ENCODE results near the gene MAPRE3.

MAPRE3 gene

DNA sequence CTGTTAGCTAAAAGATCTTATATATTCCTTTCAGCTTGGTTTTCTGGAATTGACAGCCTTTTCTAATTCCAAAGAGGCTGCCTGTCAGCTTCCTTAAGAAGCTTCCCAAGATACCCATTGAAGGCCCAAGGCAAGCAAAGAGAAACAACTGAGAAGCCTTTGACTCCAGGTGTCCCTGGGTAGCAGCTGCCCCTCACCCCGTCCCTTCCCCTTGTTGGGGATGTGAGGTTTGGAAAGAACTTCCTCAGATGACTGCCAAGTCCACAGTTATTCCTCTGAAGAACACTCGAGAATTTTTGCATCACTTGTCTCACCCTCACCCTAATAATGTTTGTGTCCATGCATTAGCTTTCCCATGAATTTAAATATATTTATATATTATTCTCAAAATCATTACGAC, 13.3 kb downstream of the MAPRE3 start:
- DNase-seq (ENCODE audit: low spot score): no peak

DNA sequence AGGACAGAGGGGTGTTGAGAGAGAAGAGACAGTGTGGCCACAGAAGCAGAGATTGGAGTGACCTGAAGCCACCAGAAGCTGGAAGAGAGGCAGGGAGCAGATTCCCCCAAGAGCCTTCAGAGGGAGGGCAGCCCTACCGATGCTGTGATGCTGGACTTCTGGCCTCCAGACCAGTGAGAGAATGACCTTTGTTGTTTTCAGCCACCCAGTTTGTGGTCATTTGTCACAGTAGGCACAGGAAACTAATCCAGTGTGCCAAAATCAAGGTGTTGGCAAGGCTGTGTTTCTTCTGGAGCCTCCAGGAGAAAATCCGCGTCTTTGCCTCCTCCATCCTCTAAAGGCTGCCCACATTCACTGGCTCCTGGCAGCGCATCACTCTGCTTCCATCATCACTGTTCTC, 15.4 kb downstream of the MAPRE3 start:
- DNase-seq (ENCODE audit: low spot score): no peak

DNA sequence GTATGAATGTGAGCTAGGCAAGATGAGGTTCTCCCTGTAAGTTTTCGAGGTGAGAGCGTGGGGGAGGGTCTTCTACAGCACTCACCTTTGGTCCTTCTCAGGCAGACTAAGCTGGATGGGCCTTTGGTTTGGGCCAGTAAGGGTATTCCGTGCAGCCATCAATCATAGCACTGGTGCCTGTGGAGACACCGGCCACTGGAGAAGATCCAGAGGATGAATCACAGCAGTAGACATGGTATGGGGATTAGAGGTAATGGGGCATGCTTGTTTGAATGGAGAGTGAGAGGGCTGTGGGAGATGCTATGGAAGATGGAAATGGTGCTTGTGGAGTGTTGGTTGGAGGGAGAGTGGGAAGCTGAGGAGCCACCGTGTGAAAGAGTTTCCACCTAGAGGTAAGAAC, 16.1 kb downstream of the MAPRE3 start:
- DNase-seq (ENCODE audit: low spot score): no peak

DNA sequence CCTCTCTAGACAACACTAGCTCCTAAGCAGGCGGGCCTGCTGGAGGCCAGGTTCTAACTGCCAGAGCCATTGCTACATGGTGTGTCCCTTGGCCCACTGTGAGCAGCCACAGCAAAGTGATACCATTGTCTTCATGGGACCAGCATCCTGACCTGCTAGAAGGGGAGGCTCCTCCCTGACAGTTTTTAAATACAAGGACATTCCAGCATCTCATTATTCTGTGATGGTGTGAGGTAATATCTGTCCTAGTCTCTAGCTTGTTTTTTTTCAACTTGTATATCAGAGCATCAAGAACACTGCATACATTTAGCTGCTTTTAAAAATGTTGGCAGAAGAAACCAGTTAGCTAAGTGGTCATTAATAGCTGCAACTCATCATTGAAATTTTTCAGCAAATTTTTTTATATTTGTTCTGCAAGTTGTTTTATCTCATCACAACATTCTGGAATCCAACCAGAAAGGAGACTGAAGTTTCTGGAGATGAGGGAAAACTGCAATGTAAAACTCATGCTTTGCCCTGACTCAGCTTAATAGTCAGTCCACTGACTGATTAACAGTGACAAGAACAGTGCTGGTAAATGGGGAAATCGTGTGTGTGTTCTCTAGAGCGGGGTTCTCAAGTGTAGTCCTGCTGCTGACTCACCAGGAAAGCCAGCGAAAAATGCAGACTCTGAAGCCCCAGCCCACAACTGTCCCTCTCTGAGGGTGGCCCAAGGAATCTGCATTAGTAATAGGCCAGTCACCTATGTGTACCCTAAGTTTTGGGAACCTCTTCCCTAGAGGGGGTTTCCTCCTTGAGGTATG, 17.8 kb downstream of the MAPRE3 start:
- no peak for DNase-seq (ENCODE audit: low spot score)

DNA sequence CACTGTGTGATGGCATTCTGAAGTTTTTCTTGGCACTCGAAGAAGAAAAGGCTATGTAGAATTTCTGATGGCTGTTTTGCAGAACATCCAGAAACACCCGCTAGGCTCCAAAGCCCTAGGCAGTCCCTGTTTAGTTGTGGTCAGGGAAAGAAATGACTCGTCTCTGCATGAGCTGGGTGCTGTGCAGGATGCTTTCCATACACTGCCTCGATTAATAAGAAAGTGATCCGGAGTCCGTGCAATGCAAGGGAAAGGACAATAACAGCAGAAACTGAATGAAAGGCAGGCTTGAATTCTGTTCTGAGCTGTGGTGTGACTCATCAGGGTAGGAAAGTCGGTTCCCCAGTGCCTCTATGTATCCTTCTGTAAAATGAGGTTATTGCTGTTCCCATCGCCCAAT, 18.7 kb downstream of the MAPRE3 start:
- DNase-seq (ENCODE audit: low spot score): no peak

DNA sequence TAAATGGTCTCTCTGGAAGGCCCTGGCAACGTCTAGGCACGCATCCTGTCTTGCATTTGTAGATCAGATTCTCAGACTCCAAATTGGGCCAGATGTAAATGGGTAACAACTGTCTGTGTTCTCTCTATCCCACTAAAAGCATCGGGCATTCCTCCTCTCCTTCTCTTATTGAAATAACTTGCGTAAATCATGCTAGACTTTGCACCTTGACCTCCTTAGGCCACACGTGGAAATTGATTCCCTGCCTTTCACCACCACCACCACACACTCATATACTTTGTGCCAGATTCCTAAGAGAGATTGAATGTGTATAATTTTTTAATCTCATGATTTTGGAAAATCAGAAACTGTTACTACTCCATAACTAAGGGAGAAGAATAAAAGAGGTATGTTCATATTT, 21.3 kb downstream of the MAPRE3 start:
- DNase-seq (ENCODE audit: low spot score): no peak

GRCh38 chr2:26993768-26994167, 23.3 kb downstream of the MAPRE3 start:
- DNase-seq (ENCODE audit: low spot score): no peak

GRCh38 chr2:26994983-26995382, 24.5 kb downstream of the MAPRE3 start:
- no peak for DNase-seq (ENCODE audit: low spot score)

DNA sequence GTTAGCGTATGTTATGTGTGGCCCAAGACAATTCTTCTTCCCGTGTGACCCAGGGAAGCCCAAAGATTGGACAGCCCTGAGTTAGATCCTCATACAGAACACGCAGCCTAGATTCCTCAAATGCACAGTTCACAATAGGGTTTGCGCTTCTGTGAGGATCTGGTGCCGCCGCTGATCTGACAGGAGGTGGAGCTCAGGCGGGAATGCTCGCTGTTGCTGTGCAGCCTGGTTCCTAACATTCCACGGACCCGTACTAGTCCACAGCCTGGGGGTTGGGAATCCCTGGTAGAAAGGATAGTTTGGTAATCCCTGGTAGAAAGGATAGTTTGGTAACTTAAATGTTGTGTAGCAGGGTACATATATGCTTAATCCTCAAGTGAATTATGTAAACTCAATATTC, 27.0 kb downstream of the MAPRE3 start:
- DNase-seq (ENCODE audit: low spot score): no peak

DNA sequence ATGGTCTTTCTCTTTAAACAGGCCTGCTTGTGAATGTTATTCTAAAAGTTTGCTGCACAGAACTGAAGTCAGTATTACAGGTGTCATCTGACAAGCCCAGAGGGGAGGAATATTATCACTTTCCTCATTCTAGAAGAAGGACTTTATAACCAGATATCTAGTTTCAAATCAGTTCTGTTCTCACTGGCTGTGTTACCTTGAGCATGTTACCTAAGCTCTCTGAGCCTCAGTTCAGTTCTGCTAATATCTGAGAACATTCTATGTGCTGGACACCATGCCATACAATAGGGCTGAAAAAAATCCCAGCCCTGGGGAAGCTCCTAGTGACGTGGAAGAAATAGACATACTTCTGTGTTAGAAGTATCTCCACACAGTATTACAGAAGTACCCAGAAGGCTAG, 27.9 kb downstream of the MAPRE3 start:
- DNase-seq (ENCODE audit: low spot score): no peak

- DNase-seq (ENCODE audit: low spot score): no peak
Measured at GRCh38 chr2:27000228-27000627, 29.8 kb downstream of the MAPRE3 start.

DNA sequence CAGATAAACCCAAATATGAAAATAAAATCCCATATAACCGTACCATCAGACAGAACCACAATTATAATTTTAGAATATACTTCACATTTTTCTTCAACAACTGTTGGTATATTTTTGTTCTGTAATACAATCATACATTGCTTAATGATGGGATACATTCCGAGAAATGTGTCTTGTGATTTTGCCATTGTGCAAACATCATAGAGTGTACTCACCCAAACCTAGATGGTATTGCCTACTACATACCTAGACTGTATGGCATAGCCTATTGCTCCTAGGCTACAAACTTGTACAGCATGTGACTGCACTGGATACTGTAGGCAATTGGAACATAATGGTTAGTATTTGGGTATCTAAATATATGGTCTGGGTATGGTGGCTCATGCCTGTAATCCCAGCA, 30.6 kb downstream of the MAPRE3 start:
- DNase-seq (ENCODE audit: low spot score): no peak

DNA sequence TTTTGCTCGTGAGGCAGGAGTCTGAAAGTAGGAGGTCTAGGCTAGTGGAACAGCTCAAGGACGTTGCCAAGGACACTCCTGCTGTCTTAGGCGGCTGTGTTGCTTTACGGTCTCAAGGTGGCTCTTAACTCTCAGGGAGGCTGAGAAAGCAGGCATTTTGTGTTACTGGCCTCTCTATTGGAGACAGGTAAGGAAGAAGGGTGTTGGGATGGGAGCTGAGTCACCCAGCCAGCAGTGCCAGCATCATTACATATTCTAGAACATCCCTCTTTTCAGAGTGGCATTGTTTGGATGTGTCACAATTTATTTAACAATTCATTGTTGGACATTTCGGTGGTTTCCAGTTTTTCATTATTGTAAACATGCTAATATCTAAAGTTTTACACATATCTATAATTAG, 31.5 kb downstream of the MAPRE3 start:
- DNase-seq (ENCODE audit: low spot score): no peak

DNA sequence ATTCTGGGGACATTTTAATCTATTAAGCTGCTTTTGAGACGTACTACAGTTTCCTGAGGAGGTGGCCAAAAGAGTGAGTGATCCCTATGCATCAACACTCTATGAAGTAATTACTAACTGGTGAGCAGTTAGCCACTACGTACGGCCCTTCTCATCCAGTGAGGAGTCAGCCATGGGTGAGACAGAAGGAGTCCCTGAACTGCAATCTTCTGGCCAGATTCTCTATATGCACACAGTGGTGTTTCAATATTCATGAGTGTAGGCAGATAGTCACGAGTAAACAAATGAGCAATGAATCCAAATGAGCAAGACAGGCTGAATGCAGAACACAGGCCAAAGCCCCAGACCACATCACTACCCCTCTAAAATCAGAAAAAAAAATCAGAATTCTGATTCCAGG, 32.6 kb downstream of the MAPRE3 start:
- no peak for DNase-seq (ENCODE audit: low spot score)

- no peak for DNase-seq (ENCODE audit: low spot score)
Measured at GRCh38 chr2:27003857-27004256, 33.4 kb downstream of the MAPRE3 start.

DNA sequence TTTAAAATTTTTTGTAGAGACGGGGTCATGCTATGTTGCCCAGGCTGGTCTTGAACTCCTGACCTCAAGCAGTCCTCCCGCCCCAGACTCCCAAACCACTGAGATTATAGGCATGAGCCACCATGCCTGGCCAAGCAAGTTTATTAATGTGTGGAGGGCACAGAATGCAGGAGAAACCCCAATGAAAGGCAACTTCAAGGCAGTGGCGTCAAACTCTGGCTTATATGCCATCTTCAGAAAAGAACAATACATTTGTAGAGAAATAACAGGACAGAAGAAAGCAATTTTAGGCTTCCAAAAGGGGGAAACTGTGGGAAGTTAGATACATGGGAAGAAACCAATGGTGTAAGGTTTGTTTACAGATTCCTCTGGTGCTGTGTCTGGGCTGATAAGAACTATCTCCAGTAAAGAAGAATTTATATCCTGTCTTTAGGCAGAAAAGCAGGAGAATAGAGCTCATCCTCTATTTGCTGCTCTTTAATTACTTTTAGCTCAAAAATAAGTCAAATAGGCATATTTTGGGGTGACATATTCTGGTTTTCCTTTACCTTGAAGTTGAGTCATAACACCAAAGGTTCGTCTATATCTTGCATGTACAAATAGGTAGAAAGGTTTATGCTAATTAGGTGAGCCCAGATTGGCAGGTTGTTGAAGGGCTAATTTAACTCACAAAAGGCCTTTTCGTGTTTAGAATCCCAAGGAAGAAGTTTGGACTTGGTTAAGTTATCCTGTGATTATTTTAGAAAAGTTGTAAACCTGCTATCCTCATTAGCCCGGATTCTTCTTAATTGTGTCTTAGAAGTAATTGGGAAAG, 36.4 kb downstream of the MAPRE3 start:
- DNase-seq (ENCODE audit: low spot score): no peak

DNA sequence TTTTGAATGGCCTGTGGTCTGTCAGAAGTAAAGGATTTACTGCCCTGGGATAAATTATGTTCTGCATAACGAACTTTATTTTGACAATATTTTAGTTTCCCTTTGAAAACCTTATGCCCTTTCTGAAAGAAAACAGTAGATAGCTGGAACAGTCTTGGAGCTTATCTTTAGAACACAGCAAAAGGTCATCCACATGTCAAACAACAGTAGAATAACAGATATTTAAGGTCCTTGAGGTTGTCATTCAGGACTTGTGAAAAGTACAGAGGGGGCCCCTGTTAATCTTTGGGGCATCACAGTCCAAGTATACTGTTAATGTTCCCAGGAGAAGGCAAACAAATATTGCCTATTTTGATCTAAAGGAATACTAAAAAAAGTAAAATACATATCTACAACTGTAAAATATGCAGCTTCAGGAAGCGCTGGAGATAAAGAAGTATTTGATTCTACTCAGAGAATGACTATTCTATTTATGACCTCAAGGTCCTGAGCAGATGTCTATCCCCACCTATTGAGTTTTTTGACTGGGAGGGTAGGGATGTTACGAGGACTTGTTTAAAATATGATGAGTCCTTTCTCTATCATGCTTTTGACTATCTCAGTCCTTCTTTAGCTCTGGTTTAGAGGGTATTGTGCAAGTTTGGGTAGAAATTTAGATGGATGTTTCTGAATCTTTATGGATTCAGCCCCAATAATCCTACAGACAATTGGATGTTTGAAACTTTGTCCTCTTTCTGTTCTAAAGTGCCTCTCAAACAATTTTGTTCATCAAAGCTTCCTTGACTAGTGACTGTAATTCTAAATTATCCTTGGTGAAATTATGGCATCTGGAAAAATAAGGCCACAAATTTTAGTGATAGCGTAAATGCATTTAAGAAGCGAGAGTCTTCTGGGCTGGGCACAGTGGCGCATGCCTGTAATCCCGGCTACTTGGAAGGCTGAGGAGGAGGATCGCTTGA, 37.3 kb downstream of the MAPRE3 start:
- DNase-seq (ENCODE audit: low spot score): no peak

DNA sequence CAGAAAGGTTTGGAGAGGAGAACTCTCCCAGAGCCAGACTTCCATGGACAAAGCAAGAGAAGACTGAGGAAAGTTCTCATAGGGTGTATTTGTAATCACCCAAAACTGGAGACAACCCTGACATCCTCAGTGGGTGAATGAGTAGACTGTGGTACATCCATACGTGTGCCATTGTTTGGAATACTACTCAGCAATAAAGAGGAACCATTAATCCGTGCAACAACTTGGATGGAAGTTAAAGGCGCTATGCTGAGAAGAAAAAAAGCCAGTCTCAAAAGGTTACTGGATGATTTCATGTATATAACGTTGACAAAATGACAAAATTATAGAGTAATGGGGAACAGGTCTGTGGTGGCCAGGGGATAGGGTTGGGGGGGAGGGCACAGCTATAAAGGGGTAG, 38.2 kb downstream of the MAPRE3 start:
- no peak for DNase-seq (ENCODE audit: low spot score)

DNA sequence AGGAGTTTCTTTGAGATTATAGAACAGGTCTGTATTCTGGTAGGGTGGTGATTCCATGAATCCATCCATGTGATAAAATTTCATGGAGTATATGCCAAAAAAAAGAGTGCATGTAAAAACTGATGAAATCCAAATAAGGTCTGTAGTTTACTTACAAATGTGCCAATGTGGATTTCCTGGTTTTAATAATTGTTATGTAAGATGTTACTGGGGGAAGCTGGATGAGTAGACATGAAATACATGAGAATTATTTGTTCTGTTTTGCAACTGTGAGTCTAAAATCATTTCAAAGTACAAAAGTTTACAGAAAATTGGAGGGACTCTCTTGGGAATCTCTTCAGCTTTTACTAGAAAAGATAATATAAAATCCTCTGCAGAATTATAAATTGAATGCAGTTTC, 38.6 kb downstream of the MAPRE3 start:
- no peak for DNase-seq (ENCODE audit: low spot score)

GRCh38 chr2:27009716-27010115, 39.3 kb downstream of the MAPRE3 start:
- DNase-seq (ENCODE audit: low spot score): no peak

GRCh38 chr2:27010139-27010538, 39.7 kb downstream of the MAPRE3 start:
- no peak for DNase-seq (ENCODE audit: low spot score)

GRCh38 chr2:27013738-27014137, 43.3 kb downstream of the MAPRE3 start:
- DNase-seq (ENCODE audit: low spot score): no peak

Measured in D341Med (cell line).